ENCODE results near the gene ARGLU1. TPM values are rescaled to one million over a fixed set of nuclear protein-coding genes. Genes with fewer than 3 reads are reported as not detected.

The ARGLU1 gene
- total RNA-seq, 3 donors from 2014 or later: 71.7 to 88.5 (median 84.8) TPM

DNA sequence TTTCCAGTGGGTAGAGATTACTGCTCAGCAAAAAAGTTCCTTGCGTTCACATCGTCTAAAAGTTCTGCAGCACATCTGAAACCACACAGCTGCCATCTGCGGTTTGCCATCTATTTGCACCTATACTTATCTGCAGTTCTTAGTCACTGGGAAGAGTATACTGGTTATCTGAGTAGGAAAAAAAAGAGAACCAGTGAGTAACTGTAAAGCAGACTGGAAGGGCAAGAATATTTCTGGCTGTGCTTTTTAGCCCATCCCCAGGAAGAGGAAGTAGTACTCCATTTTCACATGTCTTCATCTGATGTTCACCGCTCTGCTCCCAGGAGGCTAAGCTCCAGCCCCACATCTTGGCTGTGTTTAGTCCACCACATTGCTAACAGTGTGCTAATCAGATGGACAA is 68.0 kb downstream of the ARGLU1 start:
- Histone ChIP-seq H3K4me3 (no peak overlapping the region), H3K36me3 (ENCODE audit: low read depth) (no peaks in the 10 kb centered on the region), H3K9me3 (no peaks in the 10 kb centered on the region), H3K4me1 (ENCODE audit: low read depth) (peaks cover 11% of the 10 kb centered on the region)
- DNase-seq (no peak), ATAC-seq (peak; percentile 12)
- no peak for TF ChIP-seq CTCF (IDR thresholded peaks at IDR 0.05)
- intact Hi-C loops (cut with DNase I, micrococcal nuclease): no loop called here

DNA sequence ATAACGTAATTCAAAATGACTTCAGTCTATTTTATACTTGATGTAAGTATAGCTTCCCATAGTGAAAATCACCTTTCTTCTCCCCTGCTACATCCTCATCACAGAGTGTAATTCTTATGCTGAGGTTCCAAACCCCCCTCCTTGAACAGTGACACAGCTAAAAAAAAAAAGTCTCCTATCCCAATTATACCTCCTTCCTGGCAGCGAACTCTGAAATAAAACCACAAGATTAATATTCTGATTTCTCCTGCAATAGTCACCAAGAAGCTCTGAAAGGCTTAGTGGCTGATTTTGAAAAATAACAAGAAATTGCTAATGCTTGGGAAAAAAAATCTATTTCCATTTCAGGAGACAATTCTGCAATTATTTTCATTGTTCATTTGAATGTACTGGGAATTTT is 68.8 kb downstream of the ARGLU1 start:
- Histone ChIP-seq H3K36me3 (ENCODE audit: low read depth) (no peaks in the 10 kb centered on the region), H3K4me3 (no peak overlapping the region), H3K9me3 (no peaks in the 10 kb centered on the region), H3K4me1 (ENCODE audit: low read depth) (peaks cover 11% of the 10 kb centered on the region)
- ATAC-seq (no peak), DNase-seq (no peak)
- TF ChIP-seq CTCF (IDR thresholded peaks at IDR 0.05): no peak
- intact Hi-C loops (cut with DNase I, micrococcal nuclease): no loop called here

DNA sequence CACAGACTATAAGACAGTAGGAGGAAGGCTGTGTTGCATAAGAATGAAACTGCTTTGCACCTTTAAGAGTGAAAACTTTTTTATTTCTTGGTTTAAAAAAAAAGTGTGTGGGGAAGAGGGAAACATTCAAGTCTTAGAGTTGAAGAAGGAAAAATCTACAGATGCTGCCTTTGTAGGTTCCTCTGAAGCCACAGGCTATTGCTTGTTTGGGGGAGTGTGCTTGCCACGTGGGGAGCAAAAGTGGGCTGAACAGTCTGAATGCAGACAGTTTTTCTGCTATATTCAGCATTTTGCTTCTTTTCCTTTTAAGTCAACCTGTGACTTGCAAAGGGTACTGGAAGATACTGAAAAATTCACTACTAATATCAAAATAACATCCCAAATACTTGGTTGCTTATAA is 69.4 kb downstream of the ARGLU1 start:
- no peak overlapping the region for H3K4me3 ChIP-seq
- intact Hi-C loops (cut with DNase I, micrococcal nuclease): no loop called here

DNA sequence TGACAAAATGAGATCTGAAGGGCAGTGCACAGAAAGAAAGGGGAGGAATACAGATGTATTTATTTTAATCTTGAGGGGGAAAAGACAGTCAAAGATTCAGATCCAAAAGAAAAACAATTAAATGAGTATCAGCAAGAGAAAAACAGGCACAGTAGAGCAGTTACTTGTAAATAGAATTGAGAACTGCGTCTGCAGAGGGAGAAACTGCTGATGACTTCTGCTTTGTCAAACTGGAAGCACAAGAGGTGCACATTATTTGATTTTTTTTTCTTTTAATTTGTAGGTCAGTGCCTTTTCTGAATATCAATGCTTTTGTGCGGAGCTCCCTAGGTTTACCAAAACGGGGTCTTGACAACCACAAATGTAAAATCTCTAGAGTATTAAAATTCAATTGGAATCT is 69.8 kb downstream of the ARGLU1 start:
- intact Hi-C loops (cut with DNase I, micrococcal nuclease): no loop called here

More for the DNA sequence above, 69.4 kb downstream of the ARGLU1 start:
- no peak for TF ChIP-seq CTCF (IDR thresholded peaks at IDR 0.05)
- H3K36me3 ChIP-seq (ENCODE audit: low read depth): no peaks in the 10 kb centered on the region
- ATAC-seq (no peak), DNase-seq (no peak)
- no peaks in the 10 kb centered on the region for H3K9me3 ChIP-seq
- H3K4me1 ChIP-seq (ENCODE audit: low read depth): peaks cover 11% of the 10 kb centered on the region

GRCh38 chr13:106497079-106497478 is 70.9 kb downstream of the ARGLU1 start:
- Histone ChIP-seq H3K9me3 (no peaks in the 10 kb centered on the region), H3K4me1 (ENCODE audit: low read depth) (peaks cover 11% of the 10 kb centered on the region), H3K4me3 (no peak overlapping the region), H3K36me3 (ENCODE audit: low read depth) (no peaks in the 10 kb centered on the region)
- intact Hi-C loops (cut with DNase I, micrococcal nuclease): no loop called here
- DNase-seq (no peak), ATAC-seq (no peak)
- no peak for TF ChIP-seq CTCF (IDR thresholded peaks at IDR 0.05)

More for the DNA sequence above, 69.8 kb downstream of the ARGLU1 start:
- H3K4me3 ChIP-seq: no peak overlapping the region
- no peaks in the 10 kb centered on the region for H3K36me3 ChIP-seq (ENCODE audit: low read depth)
- TF ChIP-seq CTCF (IDR thresholded peaks at IDR 0.05): no peak
- DNase-seq: no peak
- no peak for ATAC-seq
- H3K9me3 ChIP-seq: no peaks in the 10 kb centered on the region
- peaks cover 11% of the 10 kb centered on the region for H3K4me1 ChIP-seq (ENCODE audit: low read depth)

Measured in mucosa of descending colon (tissue), 3 donors.